ENCODE measurements around the gene TBR1.

GRCh38 chr2:161438598-161438997 lies 22.5 kb downstream of the TBR1 start:
- TF ChIP-seq CTCF (conservative IDR thresholded peaks at IDR 0.05; ENCODE audit: low read depth in 2 of 2) (no peak), EZH2 (IDR thresholded peaks at IDR 0.05; ENCODE audit: low read depth, unreplicated experiment) (no peak), POLR2AphosphoS5 (IDR thresholded peaks at IDR 0.05; ENCODE audit: low read depth) (no peak), EZH2phosphoT487 (IDR thresholded peaks at IDR 0.05; ENCODE audit: unreplicated experiment) (no peak), REST (IDR thresholded peaks at IDR 0.05; ENCODE audit: unreplicated experiment) (no peak), ZNF114 (CRISPR knock-in tag; IDR thresholded peaks at IDR 0.05) (no peak)

Data from GM23338 (cell line).